Nephron progenitor cell (in vitro differentiated cells): Measurements from ENCODE around the gene ZFHX3.

Source experiments
- DNase-seq: peaks from one replicate; pipeline ENCODE4 v3.0.0; 2021
- H3K27ac Mint-ChIP-seq: 2 replicates; pipeline ENCODE4 v1.8.0; 2021; ENCODE audit warnings: mild to moderate bottlenecking, moderate library complexity, mixed read lengths
- H3K27me3 Mint-ChIP-seq: 2 replicates; pipeline ENCODE4 v1.8.0; 2021; ENCODE audit warnings: mild to moderate bottlenecking, low read depth, mixed read lengths; ENCODE audit not compliant: poor library complexity
- H3K36me3 Mint-ChIP-seq: 2 replicates; pipeline ENCODE4 v1.8.0; 2021; ENCODE audit warnings: low read depth, mixed read lengths
- H3K4me1 Mint-ChIP-seq: 2 replicates; pipeline ENCODE4 v1.8.0; 2021; ENCODE audit warnings: mixed read lengths
- H3K4me3 Mint-ChIP-seq: 2 replicates; pipeline ENCODE4 v1.8.0; 2021; ENCODE audit warnings: mild to moderate bottlenecking, moderate library complexity, mixed read lengths
- H3K9me3 Mint-ChIP-seq: 2 replicates; pipeline ENCODE4 v1.8.0; 2021; ENCODE audit warnings: mild to moderate bottlenecking, moderate library complexity, mixed read lengths
- CTCF ChIP-seq: fragments of 200-600 bp; sonication (generic); IDR thresholded peaks from 2 replicates; pipeline ENCODE4 v1.5.0; 2021; ENCODE audit warnings: antibody characterized with exemption

The ZFHX3 gene

GRCh38 chr16:72924927-72925630, 122.8 kb downstream of the ZFHX3 start:
- Mint-ChIP-seq H3K4me3 (no peak overlapping the region), H3K4me1 (peaks cover 57% of the 10 kb centered on the region), H3K27ac (no peak overlapping the region), H3K9me3 (no peaks in the 10 kb centered on the region), H3K36me3 (peaks cover 11% of the 10 kb centered on the region), H3K27me3 (peaks cover 5% of the 10 kb centered on the region)
- DNase-seq, result no peak
- TF ChIP-seq CTCF, result no peak

- Mint-ChIP-seq H3K4me3 (no peak overlapping the region), H3K4me1 (peaks cover 57% of the 10 kb centered on the region), H3K27ac (no peak overlapping the region), H3K36me3 (peaks cover 8% of the 10 kb centered on the region), H3K27me3 (peaks cover 5% of the 10 kb centered on the region), H3K9me3 (no peaks in the 10 kb centered on the region)
- DNase-seq, result no peak
- TF ChIP-seq CTCF, result no peak
Observed at GRCh38 chr16:72924537-72924926, 123.4 kb downstream of the ZFHX3 start.

GRCh38 chr16:72923757-72924156, 124.2 kb downstream of the ZFHX3 start:
- no peaks in the 10 kb centered on the region for H3K9me3 Mint-ChIP-seq
- H3K27me3 Mint-ChIP-seq, result peaks cover 7% of the 10 kb centered on the region
- H3K27ac Mint-ChIP-seq, result peak overlapping the region; percentile 49
- H3K4me1 Mint-ChIP-seq, result peaks cover 57% of the 10 kb centered on the region
- no peak overlapping the region for H3K4me3 Mint-ChIP-seq
- H3K36me3 Mint-ChIP-seq, result peaks cover 3% of the 10 kb centered on the region
- TF ChIP-seq CTCF, result no peak
- DNase-seq, result no peak

- H3K4me3 Mint-ChIP-seq, result no peak overlapping the region
- H3K27ac Mint-ChIP-seq, result no peak overlapping the region
- no peak for TF ChIP-seq CTCF
- DNase-seq, result no peak
- H3K9me3 Mint-ChIP-seq, result no peaks in the 10 kb centered on the region
- peaks cover 9% of the 10 kb centered on the region for H3K27me3 Mint-ChIP-seq
- H3K36me3 Mint-ChIP-seq, result peaks cover 9% of the 10 kb centered on the region
- H3K4me1 Mint-ChIP-seq, result peaks cover 62% of the 10 kb centered on the region
Observed at GRCh38 chr16:72922714-72923113, 125.2 kb downstream of the ZFHX3 start.

GRCh38 chr16:72921620-72922019, 126.3 kb downstream of the ZFHX3 start:
- no peak for TF ChIP-seq CTCF
- no peak overlapping the region for H3K27ac Mint-ChIP-seq
- H3K4me3 Mint-ChIP-seq, result no peak overlapping the region
- H3K27me3 Mint-ChIP-seq, result peaks cover 9% of the 10 kb centered on the region
- peaks cover 57% of the 10 kb centered on the region for H3K4me1 Mint-ChIP-seq
- H3K36me3 Mint-ChIP-seq, result peaks cover 6% of the 10 kb centered on the region
- DNase-seq, result no peak
- H3K9me3 Mint-ChIP-seq, result no peaks in the 10 kb centered on the region

GRCh38 chr16:72921106-72921505, 126.8 kb downstream of the ZFHX3 start:
- peaks cover 9% of the 10 kb centered on the region for H3K27me3 Mint-ChIP-seq
- TF ChIP-seq CTCF, result no peak
- H3K36me3 Mint-ChIP-seq, result peaks cover 6% of the 10 kb centered on the region
- H3K9me3 Mint-ChIP-seq, result no peaks in the 10 kb centered on the region
- no peak overlapping the region for H3K4me3 Mint-ChIP-seq
- no peak for DNase-seq
- H3K27ac Mint-ChIP-seq, result no peak overlapping the region
- peaks cover 57% of the 10 kb centered on the region for H3K4me1 Mint-ChIP-seq
